HL-60/S4 treated with retinoic acid at 250 ng/mL for 4 days and 3 days (cell line): ENCODE measurements around the gene PAK1.

ENCODE experiments used
- in situ Hi-C: fragments of 300-500 bp; cut with MboI; formaldehyde crosslinking; loops from 2 replicates; pipeline ENCODE4 v1.7.0; 2022; ENCODE audit warnings: low sequenced_read_pairs

The PAK1 gene

GRCh38 chr11:77475206-77475605 lies 1.3 kb upstream of the PAK1 start:
- in situ Hi-C loops, result no loop called here

GRCh38 chr11:77474684-77475060 lies 778 bp upstream of the PAK1 start:
- in situ Hi-C loops, result no loop called here

GRCh38 chr11:77472991-77473800 lies 698 bp downstream of the PAK1 start:
- in situ Hi-C loops, result no loop called here

- in situ Hi-C loops, result no loop called here
Measured at GRCh38 chr11:77471558-77472193, 2.2 kb downstream of the PAK1 start.

- in situ Hi-C loops, result no loop called here
Measured at GRCh38 chr11:77470971-77471370, 2.9 kb downstream of the PAK1 start.

- in situ Hi-C loops, result no loop called here
Measured at GRCh38 chr11:77470504-77470903, 3.4 kb downstream of the PAK1 start.

GRCh38 chr11:77468527-77468926 lies 5.4 kb downstream of the PAK1 start:
- in situ Hi-C loops, result no loop called here

GRCh38 chr11:77467993-77468392 lies 5.9 kb downstream of the PAK1 start:
- in situ Hi-C loops, result no loop called here

- in situ Hi-C loops, result no loop called here
Measured at GRCh38 chr11:77467233-77467632, 6.7 kb downstream of the PAK1 start.

GRCh38 chr11:77457340-77457739 lies 16.6 kb downstream of the PAK1 start:
- in situ Hi-C loops, result no loop called here

- in situ Hi-C loops, result no loop called here
Measured at GRCh38 chr11:77455740-77456139, 18.2 kb downstream of the PAK1 start.

- in situ Hi-C loops, result no loop called here
Measured at GRCh38 chr11:77454867-77455655, 18.8 kb downstream of the PAK1 start.

GRCh38 chr11:77450227-77450626 lies 23.7 kb downstream of the PAK1 start:
- in situ Hi-C loops, result no loop called here

- in situ Hi-C loops, result no loop called here
Measured at GRCh38 chr11:77449784-77450183, 24.1 kb downstream of the PAK1 start.

GRCh38 chr11:77449060-77449521 lies 24.8 kb downstream of the PAK1 start:
- in situ Hi-C loops, result no loop called here

- in situ Hi-C loops, result no loop called here
Measured at GRCh38 chr11:77448269-77448668, 25.6 kb downstream of the PAK1 start.

GRCh38 chr11:77446911-77447629 lies 26.8 kb downstream of the PAK1 start:
- in situ Hi-C loops, result no loop called here

GRCh38 chr11:77444261-77444660 lies 29.6 kb downstream of the PAK1 start:
- in situ Hi-C loops, result no loop called here

GRCh38 chr11:77442394-77443053 lies 31.4 kb downstream of the PAK1 start:
- in situ Hi-C loops, result no loop called here

GRCh38 chr11:77441426-77441825 lies 32.5 kb downstream of the PAK1 start:
- in situ Hi-C loops, result no loop called here
